Measurements from ENCODE around the gene FPR1. TPM values are rescaled to one million over a fixed set of nuclear protein-coding genes. Genes with fewer than 3 reads are reported as not detected.

The FPR1 gene
- total and polyA plus RNA-seq, 8 donors, result 0.37 to 6.8 (median 1.1) TPM

GRCh38 chr19:51755571-51755970 is 3.9 kb upstream of the FPR1 start:
- Histone ChIP-seq H3K9me3 (no peaks in the 10 kb centered on the region), H3K4me3 (no peak overlapping the region), H3K36me3 (no peaks in the 10 kb centered on the region), H3K4me1 (no peaks in the 10 kb centered on the region), H3K27me3 (no peaks in the 10 kb centered on the region), H3K27ac (no peak overlapping the region)
- WGBS, 2 donors, result 65 to 76% methylated on average over 7 of the region's 7 CpGs
- FAIRE-seq (no peak), ATAC-seq (no peak), DNase-seq (no peak)
- intact Hi-C loops (cut with DNase I), result no loop called here
- TF ChIP-seq, protein P1, sequence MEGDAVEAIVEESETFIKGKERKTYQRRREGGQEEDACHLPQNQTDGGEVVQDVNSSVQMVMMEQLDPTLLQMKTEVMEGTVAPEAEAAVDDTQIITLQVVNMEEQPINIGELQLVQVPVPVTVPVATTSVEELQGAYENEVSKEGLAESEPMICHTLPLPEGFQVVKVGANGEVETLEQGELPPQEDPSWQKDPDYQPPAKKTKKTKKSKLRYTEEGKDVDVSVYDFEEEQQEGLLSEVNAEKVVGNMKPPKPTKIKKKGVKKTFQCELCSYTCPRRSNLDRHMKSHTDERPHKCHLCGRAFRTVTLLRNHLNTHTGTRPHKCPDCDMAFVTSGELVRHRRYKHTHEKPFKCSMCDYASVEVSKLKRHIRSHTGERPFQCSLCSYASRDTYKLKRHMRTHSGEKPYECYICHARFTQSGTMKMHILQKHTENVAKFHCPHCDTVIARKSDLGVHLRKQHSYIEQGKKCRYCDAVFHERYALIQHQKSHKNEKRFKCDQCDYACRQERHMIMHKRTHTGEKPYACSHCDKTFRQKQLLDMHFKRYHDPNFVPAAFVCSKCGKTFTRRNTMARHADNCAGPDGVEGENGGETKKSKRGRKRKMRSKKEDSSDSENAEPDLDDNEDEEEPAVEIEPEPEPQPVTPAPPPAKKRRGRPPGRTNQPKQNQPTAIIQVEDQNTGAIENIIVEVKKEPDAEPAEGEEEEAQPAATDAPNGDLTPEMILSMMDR (IDR thresholded peaks at IDR 0.05), result no peak

- WGBS, 2 donors, result 62 to 72% methylated on average over 4 of the region's 4 CpGs
- FAIRE-seq (no peak), DNase-seq (no peak), ATAC-seq (no peak)
- Histone ChIP-seq H3K27me3 (no peaks in the 10 kb centered on the region), H3K9me3 (no peaks in the 10 kb centered on the region), H3K4me3 (no peak overlapping the region), H3K27ac (no peak overlapping the region), H3K36me3 (no peaks in the 10 kb centered on the region), H3K4me1 (no peaks in the 10 kb centered on the region)
- TF ChIP-seq, protein P1 (IDR thresholded peaks at IDR 0.05), result no peak
- intact Hi-C loops (cut with DNase I), result no loop called here
These were observed 3.1 kb upstream of the FPR1 start for GRCh38 chr19:51754770-51755169.

- Histone ChIP-seq H3K4me3 (no peak overlapping the region), H3K4me1 (no peaks in the 10 kb centered on the region), H3K27ac (no peak overlapping the region), H3K27me3 (no peaks in the 10 kb centered on the region), H3K9me3 (no peaks in the 10 kb centered on the region), H3K36me3 (no peaks in the 10 kb centered on the region)
- DNase-seq (no peak), ATAC-seq (peak in 2 of 4 donors; percentile 55 to 60), FAIRE-seq (no peak)
- WGBS, 2 donors, result 64 to 79% methylated on average over 6 of the region's 6 CpGs
- intact Hi-C loops (cut with DNase I), result no loop called here
- TF ChIP-seq, protein P1 (IDR thresholded peaks at IDR 0.05), result no peak
These were observed 2.4 kb upstream of the FPR1 start for GRCh38 chr19:51754109-51754508.

GRCh38 chr19:51750400-51751094 is 1.1 kb downstream of the FPR1 start:
- ATAC-seq (no peak), FAIRE-seq (no peak), DNase-seq (no peak)
- H3K4me3 ChIP-seq, result no peak overlapping the region
- TF ChIP-seq, protein P1 (IDR thresholded peaks at IDR 0.05), result no peak
- no peaks in the 10 kb centered on the region for H3K36me3 ChIP-seq
- WGBS, 2 donors, result 57 to 71% methylated on average over 7 of the region's 7 CpGs
- H3K27ac ChIP-seq, result no peak overlapping the region
- H3K9me3 ChIP-seq, result no peaks in the 10 kb centered on the region
- no peaks in the 10 kb centered on the region for H3K27me3 ChIP-seq
- intact Hi-C loops (cut with DNase I), result no loop called here
- no peaks in the 10 kb centered on the region for H3K4me1 ChIP-seq

DNA sequence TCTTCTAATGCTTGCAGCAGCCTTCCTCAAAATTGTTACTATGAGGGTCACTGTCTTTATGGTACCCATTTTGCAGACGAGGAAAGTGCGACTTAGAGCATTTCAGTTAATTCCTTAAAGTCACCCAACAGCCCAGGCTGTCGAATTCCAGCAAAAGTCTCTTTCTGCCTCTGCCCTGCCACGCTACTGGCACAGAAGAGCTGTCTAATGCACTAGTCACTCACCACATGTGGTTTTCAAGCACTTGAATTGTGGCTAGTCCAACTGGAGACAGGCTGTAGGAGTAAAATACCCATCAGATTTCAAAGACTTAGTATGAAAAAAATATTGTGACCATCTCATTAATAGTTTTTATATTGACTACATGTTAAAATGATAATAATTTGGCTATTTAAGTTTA is 1.7 kb downstream of the FPR1 start:
- Histone ChIP-seq H3K27ac (no peak overlapping the region), H3K4me1 (no peaks in the 10 kb centered on the region), H3K9me3 (no peaks in the 10 kb centered on the region), H3K27me3 (no peaks in the 10 kb centered on the region), H3K4me3 (no peak overlapping the region), H3K36me3 (no peaks in the 10 kb centered on the region)
- FAIRE-seq, result no peak
- 47 to 54% methylated on average over 4 of the region's 4 CpGs for WGBS, 2 donors
- TF ChIP-seq, protein P1 (IDR thresholded peaks at IDR 0.05), result no peak
- no peak for DNase-seq
- intact Hi-C loops (cut with DNase I), result no loop called here
- ATAC-seq, result no peak
